HG02943 (cell line): ENCODE measurements around the gene POMT1.
"Not testable (repeated sequence)": the region's sequence is repeated elsewhere in the genome, so short reads cannot be mapped to it uniquely, and the experiment has no call there.

Experiments used
- ATAC-seq: cut with Tn5 transposase; IDR thresholded peaks from one replicate; pipeline ENCODE4 v1.9.1; 2021; ENCODE audit warnings: mild to moderate bottlenecking, low read depth, moderate library complexity; ENCODE audit not compliant: unreplicated experiment

The POMT1 gene

GRCh38 chr9:131492070-131492469 lies 10.6 kb upstream of the POMT1 start:
- ATAC-seq: no peak

GRCh38 chr9:131494296-131494870 lies 8.3 kb upstream of the POMT1 start:
- no peak for ATAC-seq

DNA sequence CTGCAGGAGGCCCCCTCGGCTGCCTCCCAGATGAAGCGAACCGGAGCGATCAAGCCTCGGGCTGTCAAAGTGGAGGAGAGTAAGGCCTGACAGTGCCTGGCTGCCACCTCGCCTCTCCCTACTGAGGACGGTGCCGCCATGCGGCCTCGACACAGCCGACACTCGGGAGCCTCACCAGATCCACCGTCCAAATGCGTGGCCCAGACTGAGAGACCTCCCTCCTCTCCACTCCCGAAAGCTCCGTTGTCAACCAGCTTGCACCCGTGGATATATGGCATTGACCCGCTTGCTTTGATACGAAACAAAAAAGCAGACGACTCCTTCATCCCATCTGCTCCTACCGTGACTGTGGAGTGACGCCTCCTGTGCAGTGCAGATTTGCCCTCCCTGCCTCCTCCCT lies 6.9 kb upstream of the POMT1 start:
- ATAC-seq: no peak

- no peak for ATAC-seq
Measured at GRCh38 chr9:131496844-131497405, 5.8 kb upstream of the POMT1 start.

- no peak for ATAC-seq
Measured at GRCh38 chr9:131499254-131499767, 3.4 kb upstream of the POMT1 start.

- no peak for ATAC-seq
Measured at GRCh38 chr9:131500377-131500776, 2.3 kb upstream of the POMT1 start.

- no peak for ATAC-seq
Measured at GRCh38 chr9:131500939-131501541, 1.7 kb upstream of the POMT1 start.

DNA sequence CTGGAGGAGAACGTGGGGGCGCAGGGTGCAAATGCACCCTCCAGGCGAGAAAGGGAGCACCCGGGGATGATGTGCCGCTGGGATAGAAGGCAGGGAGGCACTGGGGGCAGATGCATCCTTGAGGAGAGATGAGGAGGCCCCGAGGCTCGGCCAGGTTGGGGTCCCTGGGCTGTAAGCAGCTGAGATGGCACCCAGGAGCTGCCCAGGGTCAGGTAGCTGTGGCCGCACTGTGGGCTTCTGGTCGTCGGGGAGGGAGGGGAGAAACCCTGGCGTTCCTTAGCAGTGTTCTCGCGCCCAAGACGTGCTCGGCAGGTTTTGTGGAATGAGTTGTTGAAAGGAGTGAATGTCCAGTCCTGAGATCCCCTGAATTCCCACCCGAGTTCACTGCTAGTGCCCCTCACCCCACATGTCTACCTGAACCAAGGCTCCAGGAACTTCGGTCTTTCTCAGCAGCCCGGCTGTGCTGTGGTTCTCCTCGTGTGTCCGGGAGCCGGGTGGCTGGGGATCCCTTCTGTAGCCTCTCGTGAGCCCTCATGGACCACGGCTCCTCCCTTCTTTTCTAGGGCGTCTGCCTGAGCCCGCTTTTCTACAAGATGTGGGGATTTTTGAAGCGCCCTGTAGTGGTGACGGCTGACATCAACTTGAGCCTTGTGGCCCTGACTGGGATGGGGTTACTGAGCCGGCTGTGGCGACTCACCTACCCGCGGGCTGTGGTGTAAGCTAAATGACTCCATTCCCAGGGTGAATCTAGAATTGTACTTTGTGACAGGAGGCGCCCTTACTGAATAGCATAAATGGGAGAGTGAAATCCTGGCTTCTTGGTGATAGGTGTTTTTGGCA lies 1.1 kb downstream of the POMT1 start:
- no peak for ATAC-seq

DNA sequence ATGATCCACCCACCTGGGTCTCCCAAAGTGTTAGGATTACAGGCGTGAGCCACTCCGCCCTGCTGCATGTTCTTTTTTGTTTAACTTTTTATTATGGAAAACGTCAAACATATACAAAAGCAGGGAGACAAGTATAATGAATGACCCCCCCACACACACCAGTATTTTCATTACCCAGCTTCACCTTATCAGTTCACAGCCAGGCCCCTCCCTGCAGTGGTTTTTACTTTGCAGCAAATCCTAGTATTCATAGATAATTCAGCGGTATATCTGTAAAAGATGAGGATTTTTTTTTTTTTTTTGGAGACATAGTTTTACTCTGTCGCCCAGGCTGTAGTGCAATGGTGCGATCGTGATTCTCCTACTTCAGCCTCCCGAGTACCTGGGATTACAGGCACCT lies 2.3 kb downstream of the POMT1 start:
- ATAC-seq: no peak

GRCh38 chr9:131511416-131511815 lies 8.7 kb downstream of the POMT1 start:
- ATAC-seq: no peak

GRCh38 chr9:131511880-131512279 lies 9.2 kb downstream of the POMT1 start:
- no peak for ATAC-seq

DNA sequence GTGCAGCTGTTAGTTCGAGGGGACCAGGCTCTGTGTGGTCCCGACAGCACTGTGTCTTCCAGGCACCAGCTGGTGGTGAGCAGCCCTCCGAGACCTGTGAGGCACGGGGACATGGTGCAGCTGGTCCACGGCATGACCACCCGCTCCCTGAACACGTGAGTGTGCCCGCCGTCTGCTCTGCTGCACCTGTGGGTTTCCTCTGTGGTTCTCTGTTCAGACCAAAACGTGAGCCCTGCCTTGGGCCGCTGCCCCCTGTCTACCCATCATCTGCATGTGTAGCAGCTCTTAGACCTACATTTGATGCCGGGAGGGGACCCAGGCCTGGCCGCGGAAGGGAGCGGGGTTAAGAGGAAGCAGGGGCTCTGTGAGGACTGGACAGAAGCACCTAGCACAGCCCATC lies 10.5 kb downstream of the POMT1 start:
- ATAC-seq: no peak

DNA sequence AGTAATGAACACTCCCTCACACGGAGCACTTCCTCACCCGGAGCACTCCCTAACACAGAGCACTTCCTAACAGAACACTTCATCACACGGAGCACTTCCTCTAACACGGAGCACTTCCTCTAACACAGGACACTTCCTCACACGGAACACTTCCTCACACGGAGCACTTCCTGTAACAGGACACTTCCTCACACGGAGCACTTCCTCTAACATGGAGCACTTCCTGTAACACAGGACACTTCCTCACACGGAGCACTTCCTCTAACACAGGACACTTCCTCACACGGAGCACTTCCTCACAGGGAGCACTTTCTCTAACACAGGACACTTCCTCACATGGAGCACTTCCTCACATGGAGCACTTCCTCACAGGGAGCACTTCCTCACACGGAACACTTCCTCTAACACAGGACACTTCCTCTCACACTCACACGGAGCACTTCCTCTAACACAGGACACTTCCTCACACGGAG lies 12.9 kb downstream of the POMT1 start:
- not testable (repeated sequence) for ATAC-seq

GRCh38 chr9:131516100-131516499 lies 13.4 kb downstream of the POMT1 start:
- ATAC-seq: no peak

DNA sequence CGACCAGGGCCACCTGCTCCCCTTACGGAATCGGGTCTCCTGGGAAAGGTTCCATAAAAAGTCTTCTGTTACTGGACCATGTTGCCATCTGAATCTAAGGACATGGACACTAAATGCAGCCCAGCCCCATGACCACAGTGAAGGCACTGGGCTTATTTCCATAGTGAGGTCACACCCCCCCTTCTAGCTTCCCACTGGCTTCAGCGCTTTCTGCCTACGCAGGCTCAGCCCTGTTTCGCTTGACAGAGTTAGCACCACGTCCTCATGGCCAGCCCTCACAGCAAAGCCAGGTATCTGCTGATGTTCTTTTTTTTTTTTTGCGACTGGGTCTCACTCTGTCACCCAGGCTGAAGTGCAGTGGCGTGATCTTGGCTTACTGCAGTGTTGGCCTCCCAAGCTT lies 14.2 kb downstream of the POMT1 start:
- no peak for ATAC-seq

GRCh38 chr9:131517761-131518190 lies 15.1 kb downstream of the POMT1 start:
- ATAC-seq: no peak

- ATAC-seq: no peak
Measured at GRCh38 chr9:131518553-131518952, 15.8 kb downstream of the POMT1 start.

DNA sequence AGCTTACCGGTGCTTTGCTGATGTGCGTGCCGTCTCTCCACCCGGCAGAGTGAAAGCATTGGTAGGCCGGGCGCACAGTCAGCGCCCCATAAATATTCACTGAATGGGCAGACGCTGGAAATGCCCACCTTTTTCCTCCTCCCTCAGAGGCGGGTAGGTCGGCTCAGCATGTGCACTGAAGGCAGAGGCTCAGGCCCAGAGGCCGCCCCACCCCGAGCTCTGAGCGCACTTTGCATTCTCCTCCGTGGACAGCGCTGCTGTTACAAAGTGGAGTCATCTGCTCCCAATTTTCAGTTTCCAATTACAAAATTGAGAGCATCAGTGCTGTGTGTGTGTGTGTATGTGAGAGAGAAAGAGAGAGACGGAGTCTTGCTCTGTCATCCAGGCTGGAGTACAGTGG lies 17.8 kb downstream of the POMT1 start:
- no peak for ATAC-seq

DNA sequence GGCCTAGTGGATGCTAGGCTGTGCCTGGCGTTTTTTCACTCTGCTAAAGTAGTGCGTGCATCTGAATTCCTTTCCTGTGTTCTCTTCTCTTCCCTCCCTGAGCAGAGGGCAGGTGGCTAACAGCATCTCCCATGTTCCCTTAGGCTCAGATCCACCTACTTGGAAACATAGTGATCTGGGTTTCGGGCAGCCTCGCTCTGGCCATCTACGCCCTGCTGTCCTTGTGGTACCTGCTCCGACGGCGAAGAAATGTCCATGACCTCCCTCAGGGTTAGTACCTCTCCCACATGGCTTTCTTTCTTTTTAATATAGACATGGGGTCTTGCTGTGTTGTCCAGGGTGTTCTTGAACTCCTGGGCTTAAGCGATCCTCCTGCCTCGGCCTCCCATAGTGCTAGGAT lies 18.5 kb downstream of the POMT1 start:
- ATAC-seq: no peak

- no peak for ATAC-seq
Measured at GRCh38 chr9:131521822-131522221, 19.1 kb downstream of the POMT1 start.
